H1 (cell line): ENCODE data around the gene RELL1. TPM values are rescaled to one million over a fixed set of nuclear protein-coding genes. Genes with fewer than 3 reads are reported as not detected.

ENCODE experiments used
- CTCF ChIA-PET: fragments of 300-600 bp; sonication (Branson Sonifier 250); formaldehyde crosslinking; loops from one replicate; lab custom pipeline; 2021; ENCODE audit not compliant: partially characterized antibody; lab: Charles Lee
- POLR2A ChIA-PET: fragments of 300-600 bp; sonication (Branson Sonifier 250); formaldehyde crosslinking; loops from one replicate; lab custom pipeline; 2021; ENCODE audit warnings: inconsistent platforms; ENCODE audit not compliant: partially characterized antibody; lab: Charles Lee
- DNase-seq, 2 experiments: peaks; one replicate each; pipeline versions ENCODE4 v3.0.0 to v3.0.0-alpha.2; 2010 to 2022; ENCODE audit warnings: low spot score in 2 of 2, low read depth in 1 of 2, mixed read lengths in 1 of 2
- FAIRE-seq: peaks from 2 replicates; lab custom pipeline; 2011; peaks lifted over from hg19 to GRCh38; lab: Jason Lieb, UNC
- H2AFZ ChIP-seq: 2 replicates; pipeline ENCODE4 v1.8.1; 2012; ENCODE audit warnings: low read length, inconsistent platforms
- H2AK5ac ChIP-seq: 2 replicates; pipeline ENCODE4 v1.6.1; 2013; ENCODE audit warnings: low read depth, low read length
- H2BK120ac ChIP-seq: replicated peaks from 2 replicates; pipeline ENCODE3; 2013; ENCODE audit warnings: low read depth, low read length, inconsistent platforms
- H2BK12ac ChIP-seq: 2 replicates; pipeline ENCODE4 v1.6.1; 2013; ENCODE audit warnings: low read depth, low read length
- H2BK15ac ChIP-seq: 2 replicates; pipeline ENCODE4 v1.6.1; 2013; ENCODE audit warnings: low read length
- H2BK20ac ChIP-seq: 2 replicates; pipeline ENCODE4 v1.6.1; 2013; ENCODE audit warnings: low read length
- H2BK5ac ChIP-seq: 2 replicates; pipeline ENCODE4 v1.6.1; 2013; ENCODE audit warnings: low read depth, low read length
- H3K14ac ChIP-seq: 2 replicates; pipeline ENCODE4 v1.6.1; 2013; ENCODE audit warnings: inconsistent platforms; ENCODE audit not compliant: insufficient read length
- H3K18ac ChIP-seq: 2 replicates; pipeline ENCODE4 v1.6.1; 2013; ENCODE audit warnings: low read length; ENCODE audit errors: extremely low read depth
- H3K23ac ChIP-seq: 2 replicates; pipeline ENCODE4 v1.6.1; 2013; ENCODE audit warnings: inconsistent platforms; ENCODE audit not compliant: insufficient read length
- H3K23me2 ChIP-seq: 2 replicates; pipeline ENCODE4 v1.6.1; 2013; ENCODE audit warnings: low read depth, low read length
- H3K27ac ChIP-seq: 2 replicates; pipeline ENCODE4 v1.6.1; 2011; ENCODE audit warnings: low read depth, low read length, inconsistent platforms
- H3K27me3 ChIP-seq, 4 experiments: replicated peaks in 1 of 4; 1 replicate in 1 of 4; 2 replicates in 3 of 4; pipeline versions ENCODE4 v1.6.1 to v1.8.1; 2011 to 2013; ENCODE audit warnings: low read length in 3 of 4, mild to moderate bottlenecking in 3 of 4, inconsistent platforms in 2 of 4, mixed read lengths in 2 of 4, moderate library complexity in 1 of 4; ENCODE audit not compliant: control insufficient read depth in 3 of 4, insufficient read depth in 3 of 4; ENCODE audit errors: extremely low read depth in 1 of 4
- H3K36me3 ChIP-seq, 4 experiments: 2 replicates each; pipeline versions ENCODE4 v1.6.1 to v1.8.1; 2011 to 2013; ENCODE audit warnings: mild to moderate bottlenecking in 4 of 4, low read length in 3 of 4, moderate library complexity in 2 of 4, control low read depth in 1 of 4, inconsistent platforms in 1 of 4; ENCODE audit not compliant: insufficient read depth in 4 of 4, control insufficient read depth in 2 of 4
- H3K4ac ChIP-seq: replicated peaks from 2 replicates; pipeline ENCODE3; 2013; ENCODE audit warnings: low read length, low read depth, mixed read lengths, inconsistent platforms; ENCODE audit not compliant: insufficient read length
- H3K4me1 ChIP-seq, 4 experiments: replicated peaks in 1 of 4; 1 replicate in 1 of 4; 2 replicates in 3 of 4; pipeline versions ENCODE4 v1.6.1 to v1.8.1; 2011 to 2013; ENCODE audit warnings: low read length in 3 of 4, inconsistent platforms in 2 of 4, mixed read lengths in 1 of 4; ENCODE audit not compliant: insufficient read depth in 4 of 4, control insufficient read depth in 3 of 4
- H3K4me2 ChIP-seq, 2 experiments: 2 replicates each; pipeline versions ENCODE4 v1.6.1 to v1.8.1; 2011 to 2013; ENCODE audit warnings: low read depth in 2 of 2, low read length in 2 of 2, control low read depth in 1 of 2, inconsistent platforms in 1 of 2, mild to moderate bottlenecking in 1 of 2; ENCODE audit not compliant: insufficient read depth in 1 of 2
- H3K4me3 ChIP-seq, 4 experiments: fragments of 200-600, 300-600 bp in 1 of 4; sonication (generic), shearing (Covaris generic), sonication (Bioruptor Twin) in 1 of 4; 2 replicates each; pipeline versions ENCODE4 v1.5.1 to v1.8.1; 2011 to 2016; ENCODE audit warnings: low read length in 4 of 4, low read depth in 3 of 4, control low read depth in 2 of 4, inconsistent platforms in 2 of 4, mild to moderate bottlenecking in 2 of 4, mixed read lengths in 1 of 4, moderate library complexity in 1 of 4; ENCODE audit not compliant: insufficient read depth in 2 of 4; ENCODE audit errors: extremely low read depth in 1 of 4
- H3K56ac ChIP-seq: replicated peaks from 2 replicates; pipeline ENCODE3; 2013; ENCODE audit warnings: low read depth, mild to moderate bottlenecking, mixed read lengths, low read length, inconsistent platforms; ENCODE audit not compliant: insufficient read length
- H3K79me1 ChIP-seq: 2 replicates; pipeline ENCODE4 v1.6.1; 2013; ENCODE audit warnings: low read depth, low read length, control low read depth
- H3K79me2 ChIP-seq, 2 experiments: 2 replicates each; pipeline versions ENCODE4 v1.6.1 to v1.8.1; 2012 to 2013; ENCODE audit warnings: low read length in 2 of 2, mild to moderate bottlenecking in 2 of 2, inconsistent platforms in 1 of 2; ENCODE audit not compliant: insufficient read depth in 2 of 2, control insufficient read depth in 1 of 2
- H3K9ac ChIP-seq, 4 experiments: replicated peaks in 1 of 4; 1 replicate in 1 of 4; 2 replicates in 3 of 4; pipeline versions ENCODE4 v1.6.1 to v1.8.1; 2011 to 2013; ENCODE audit warnings: low read depth in 3 of 4, low read length in 3 of 4, control low read depth in 2 of 4, mild to moderate bottlenecking in 2 of 4, moderate library complexity in 2 of 4, inconsistent platforms in 1 of 4; ENCODE audit errors: extremely low read depth in 1 of 4
- H3K9me3 ChIP-seq, 2 experiments: 2 replicates each; pipeline versions ENCODE4 v1.6.1 to v1.8.1; 2012 to 2013; ENCODE audit warnings: mild to moderate bottlenecking in 2 of 2, moderate library complexity in 2 of 2, control low read depth in 1 of 2, inconsistent platforms in 1 of 2, low read depth in 1 of 2, low read length in 1 of 2, mixed read lengths in 1 of 2; ENCODE audit not compliant: insufficient read depth in 2 of 2
- H4K20me1 ChIP-seq, 2 experiments: replicated peaks in 1 of 2; 2 replicates each; pipeline versions ENCODE3 to v1.8.1; 2011 to 2013; ENCODE audit warnings: inconsistent platforms in 2 of 2, low read length in 2 of 2, mild to moderate bottlenecking in 1 of 2; ENCODE audit not compliant: insufficient read depth in 2 of 2, control insufficient read depth in 1 of 2
- H4K5ac ChIP-seq: 2 replicates; pipeline ENCODE4 v1.6.1; 2013; ENCODE audit warnings: low read length, low read depth, mixed read lengths, inconsistent platforms; ENCODE audit not compliant: insufficient read length
- H4K8ac ChIP-seq: 2 replicates; pipeline ENCODE4 v1.8.0; 2013; ENCODE audit warnings: mild to moderate bottlenecking, moderate library complexity, low read length, inconsistent platforms; ENCODE audit not compliant: insufficient read depth; ENCODE audit errors: extremely low read depth
- H4K91ac ChIP-seq: replicated peaks from 2 replicates; pipeline ENCODE3; 2013; ENCODE audit warnings: low read length, mixed read lengths, inconsistent platforms; ENCODE audit not compliant: insufficient read length
- ASH2L ChIP-seq: fragments of 200-600, 300-600 bp; sonication (generic); IDR thresholded peaks from one replicate; pipeline ENCODE4 v1.7.1; 2017; ENCODE audit warnings: low read length
- CTBP2 ChIP-seq: IDR thresholded peaks from 2 replicates; pipeline ENCODE4 v1.7.0; 2011; ENCODE audit warnings: borderline replicate concordance, mild to moderate bottlenecking, moderate library complexity, mixed read lengths, low read length; ENCODE audit not compliant: insufficient read depth, insufficient read length
- HDAC6 ChIP-seq: IDR thresholded peaks from one replicate; pipeline ENCODE4 v1.7.1; 2012; ENCODE audit warnings: low read depth, mild to moderate bottlenecking, inconsistent platforms, low read length, moderate library complexity
- RXRA ChIP-seq: IDR thresholded peaks from 2 replicates; pipeline ENCODE4 v1.6.1; 2011; ENCODE audit warnings: low read depth, mild to moderate bottlenecking, low read length, moderate library complexity; ENCODE audit not compliant: insufficient read depth
- SIX5 ChIP-seq: IDR thresholded peaks from 2 replicates; pipeline ENCODE4 v1.6.1; 2011; ENCODE audit warnings: mild to moderate bottlenecking, low read depth, low read length
- SP1 ChIP-seq: IDR thresholded peaks from 2 replicates; pipeline ENCODE4 v1.6.1; 2011; ENCODE audit warnings: low read depth, low read length
- SP4 ChIP-seq: IDR thresholded peaks from 2 replicates; pipeline ENCODE4 v1.6.1; 2012; ENCODE audit warnings: low read length, inconsistent platforms
- TAF7 ChIP-seq: optimal IDR thresholded peaks from 2 replicates; pipeline ENCODE3; 2011; ENCODE audit warnings: low read depth, mild to moderate bottlenecking, inconsistent platforms, low read length, moderate library complexity, borderline replicate concordance
- ZNF274 ChIP-seq: IDR thresholded peaks from 2 replicates; pipeline ENCODE4 v1.7.0; 2012; ENCODE audit warnings: low read length, borderline replicate concordance; ENCODE audit errors: extremely low read depth
- WGBS, 2 experiments: shearing (Covaris generic) in 1 of 2; methylation state at CpG; one replicate each; pipeline versions ENCODE4 v1.1.6 to v1.1.7; 2013 to 2015; ENCODE audit warnings: low lambda C conversion rate in 2 of 2, mixed read lengths in 2 of 2, inconsistent platforms in 1 of 2, low coverage in 1 of 2, missing lambda C conversion rate in 1 of 2; ENCODE audit not compliant: insufficient replicate concordance in 2 of 2, insufficient coverage in 1 of 2, insufficient read length in 1 of 2; ENCODE audit errors: extremely low coverage in 1 of 2, missing lambda C conversion rate in 1 of 2; 5-methylcytosine and 5-hydroxymethylcytosine counted together
- polyA plus RNA-seq, 7 experiments: library from polyadenylated mRNA; depleted of rRNA in 3 of 7; stranded (reverse) in 5 of 7; unstranded in 2 of 7; fragments of >200 nt in 5 of 7; fragments of 200-250 nt in 2 of 7; gene quantifications; 1 replicate in 5 of 7; 2 replicates in 1 of 7; 4 replicates in 1 of 7; pipeline versions ENCODE4 v1.2.1 to v1.2.3, GENCODE V29; 2011 to 2013; ENCODE audit warnings: missing spikeins in 2 of 7, mixed read lengths in 2 of 7
- total RNA-seq: library from RNA; stranded (reverse); fragmentation: NEBNext Ultra II Directional; extraction: Animal tissue kit (Norgen Biotek cat#: 25700); gene quantifications from 2 replicates; pipeline ENCODE4 v1.2.1, GENCODE V29; 2021
- TF ChIP-seq, protein P1 (sequence below): IDR thresholded peaks from 2 replicates; pipeline ENCODE4 v1.6.1; 2011; ENCODE audit warnings: low read length, improper control_type of control experiment
- TF ChIP-seq, protein P2 (sequence below): IDR thresholded peaks from 2 replicates; pipeline ENCODE4 v1.6.1; 2012; ENCODE audit warnings: inconsistent platforms

The RELL1 gene
- total and polyA plus RNA-seq, 2 of the 8 experiments (the other 6 are each of a cell fraction or from before 2014, with no cell fraction given), result 2.1 to 14.1 TPM

DNA sequence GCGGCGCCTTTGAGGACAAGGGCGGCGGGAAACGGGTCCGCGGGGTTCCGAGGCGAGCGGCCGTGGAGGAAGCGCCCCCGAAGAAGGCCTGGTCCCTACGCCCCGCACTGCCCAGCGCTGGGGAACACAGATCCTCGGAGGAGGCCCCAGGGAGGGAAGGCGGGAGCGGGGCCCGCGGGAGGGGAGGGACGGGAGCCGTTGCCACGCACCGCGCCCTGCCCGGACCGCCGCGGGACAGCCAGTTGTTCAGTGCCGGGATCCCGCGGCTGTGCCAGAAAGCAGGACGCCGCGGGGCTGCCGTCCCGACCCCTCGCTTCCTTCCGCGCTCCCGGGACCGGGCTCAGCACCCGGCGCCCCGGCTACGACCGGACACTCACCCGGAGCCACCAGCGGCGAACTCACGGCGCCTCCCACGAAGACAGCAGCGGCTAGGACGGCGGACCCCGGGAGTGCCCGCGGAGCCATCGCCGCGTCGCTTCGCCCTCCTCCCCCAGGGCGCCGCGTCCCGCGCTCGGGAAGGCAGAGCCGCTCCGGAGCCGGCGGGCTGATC is 278 bp downstream of the RELL1 start:
- FAIRE-seq (no peak), DNase-seq (no peak)
- Histone ChIP-seq H2BK15ac (no peak overlapping the region), H3K4me1 (peaks cover 2 to 12% (median 6%) of the 10 kb centered on the region in 4 experiments; a peak in 5 of 7 replicates), H2AK5ac (no peak overlapping the region), H4K20me1 (peaks cover 0 to 1% of the 10 kb centered on the region in 2 experiments), H4K5ac (no peak overlapping the region), H3K4ac (no peak overlapping the region), H4K91ac (no peak overlapping the region), H2BK5ac (peak overlapping the region; percentile 44; the same call in 1 of the 2 replicates), H3K18ac (peak overlapping the region; percentile 48; the same call in 1 of the 2 replicates), H3K56ac (peak overlapping the region; percentile 39), H3K79me1 (no peaks in the 10 kb centered on the region), H3K4me2 (peak overlapping the region; percentile 73 to 83), H3K23me2 (peaks cover 5% of the 10 kb centered on the region; the same call in 1 of the 2 replicates), H2BK12ac (peak overlapping the region; percentile 50; the same call in 1 of the 2 replicates), H3K4me3 (peak overlapping the region; percentile 71 to 90 (median 74)), H3K27ac (peak overlapping the region; percentile 57; the same call in 1 of the 2 replicates), H2BK120ac (no peak overlapping the region), H3K23ac (no peak overlapping the region), H3K36me3 (no peaks in the 10 kb centered on the region), H3K9me3 (no peaks in the 10 kb centered on the region), H2AFZ (no peak overlapping the region; the same call in 1 of the 2 replicates), H3K14ac (no peak overlapping the region), H3K27me3 (peaks cover 0 to 13% (median 7%) of the 10 kb centered on the region in 4 experiments; a peak in 5 of 7 replicates), H3K9ac (peak overlapping the region; percentile 66 to 89 (median 74)), H4K8ac (peak overlapping the region; percentile 89), H2BK20ac (no peak overlapping the region), H3K79me2 (no peaks in the 10 kb centered on the region)
- ChIA-PET POLR2A (interaction anchor here (0.7 to 1.1 kb wide), 2 partner anchors 10 to 26 kb away, joined by 3 to 4 read pairs; no protein-coding TSS in a partner anchor), CTCF (interaction anchor here (0.7 to 1.5 kb wide), 3 partner anchors 10 to 116 kb away, joined by 3 read pairs; no protein-coding TSS in a partner anchor)
- 2% methylated on average over 44 of the region's 75 CpGs; no CpG with 5 or more reads in 1 of the 2 experiments for WGBS, 2 experiments
- TF ChIP-seq SP4 (no peak), ZNF274 (no peak), RXRA (no peak), HDAC6 (no peak), ASH2L (peak; percentile 67), TAF7 (peak; percentile 62), SIX5 (no peak), CTBP2 (no peak), SP1 (no peak)
- TF ChIP-seq, protein P1, sequence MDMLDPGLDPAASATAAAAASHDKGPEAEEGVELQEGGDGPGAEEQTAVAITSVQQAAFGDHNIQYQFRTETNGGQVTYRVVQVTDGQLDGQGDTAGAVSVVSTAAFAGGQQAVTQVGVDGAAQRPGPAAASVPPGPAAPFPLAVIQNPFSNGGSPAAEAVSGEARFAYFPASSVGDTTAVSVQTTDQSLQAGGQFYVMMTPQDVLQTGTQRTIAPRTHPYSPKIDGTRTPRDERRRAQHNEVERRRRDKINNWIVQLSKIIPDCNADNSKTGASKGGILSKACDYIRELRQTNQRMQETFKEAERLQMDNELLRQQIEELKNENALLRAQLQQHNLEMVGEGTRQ, result no peak
- TF ChIP-seq, protein P2, sequence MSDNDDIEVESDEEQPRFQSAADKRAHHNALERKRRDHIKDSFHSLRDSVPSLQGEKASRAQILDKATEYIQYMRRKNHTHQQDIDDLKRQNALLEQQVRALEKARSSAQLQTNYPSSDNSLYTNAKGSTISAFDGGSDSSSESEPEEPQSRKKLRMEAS, result no peak
